CD14-positive monocyte (primary cell): ENCODE measurements around the gene DGCR6L. TPM values are rescaled to one million over a fixed set of nuclear protein-coding genes. Genes with fewer than 3 reads are reported as not detected.
"Not testable (repeated sequence)": the region's sequence is repeated elsewhere in the genome, so short reads cannot be mapped to it uniquely, and the experiment has no call there.

ENCODE experiments used
- DNase-seq, 3 donors: peaks; one replicate each; pipeline ENCODE4 v3.0.0-alpha.2; 2011 to 2022
- H2AFZ ChIP-seq: 2 replicates; pipeline ENCODE4 v1.6.0; 2012; ENCODE audit warnings: mild to moderate bottlenecking, low read depth, low read length, inconsistent platforms; ENCODE audit not compliant: insufficient read depth, poor library complexity, severe bottlenecking
- H3K27ac ChIP-seq, 2 donors: 1 replicate in 1 of 2; 2 replicates in 1 of 2; pipeline ENCODE4 v1.5.1; 2012 to 2013; ENCODE audit warnings: low read length in 2 of 2, control low read depth in 1 of 2, inconsistent platforms in 1 of 2, low read depth in 1 of 2, mild to moderate bottlenecking in 1 of 2
- H3K27me3 ChIP-seq, 2 donors: one replicate each; pipeline versions ENCODE4 v1.6.0 to v1.6.1; 2011 to 2013; ENCODE audit warnings: low read length in 2 of 2; ENCODE audit not compliant: control insufficient read depth in 2 of 2, insufficient read depth in 2 of 2
- H3K36me3 ChIP-seq, 2 donors: replicated peaks in 1 of 2; 1 replicate in 1 of 2; 2 replicates in 1 of 2; pipeline versions ENCODE4 v1.5.1 to v1.6.1; 2012 to 2013; ENCODE audit warnings: low read length in 2 of 2, control low read depth in 1 of 2, inconsistent platforms in 1 of 2, mild to moderate bottlenecking in 1 of 2; ENCODE audit not compliant: insufficient read depth in 2 of 2, control insufficient read depth in 1 of 2
- H3K4me1 ChIP-seq, 2 donors: 1 replicate in 1 of 2; 2 replicates in 1 of 2; pipeline versions ENCODE4 v1.5.1 to v1.6.1; 2012 to 2013; ENCODE audit warnings: low read length in 2 of 2, control low read depth in 1 of 2, inconsistent platforms in 1 of 2, mild to moderate bottlenecking in 1 of 2, moderate library complexity in 1 of 2; ENCODE audit not compliant: insufficient read depth in 2 of 2, control insufficient read depth in 1 of 2
- H3K4me2 ChIP-seq: replicated peaks from 2 replicates; pipeline ENCODE3; 2012; ENCODE audit warnings: low read length, moderate library complexity, mild to moderate bottlenecking; ENCODE audit not compliant: poor library complexity, severe bottlenecking; ENCODE audit errors: extremely low read depth
- H3K4me3 ChIP-seq, 3 experiments: fragments of 200-600 bp in 1 of 3; sonication (generic) in 1 of 3; replicated peaks in 1 of 3; 1 replicate in 2 of 3; 2 replicates in 1 of 3; pipeline ENCODE4 v1.5.1; 2011 to 2013; ENCODE audit warnings: low read length in 3 of 3, mild to moderate bottlenecking in 3 of 3, control low read depth in 2 of 3, low read depth in 2 of 3, inconsistent platforms in 1 of 3, moderate library complexity in 1 of 3
- H3K79me2 ChIP-seq: 2 replicates; pipeline ENCODE4 v1.6.0; 2012; ENCODE audit warnings: mild to moderate bottlenecking, control low read depth, inconsistent platforms, low read length, moderate library complexity; ENCODE audit not compliant: insufficient read depth
- H3K9ac ChIP-seq: 2 replicates; pipeline ENCODE4 v1.6.0; 2017; ENCODE audit warnings: low read length, mild to moderate bottlenecking; ENCODE audit not compliant: insufficient read depth, poor library complexity, severe bottlenecking
- H3K9me3 ChIP-seq, 2 donors: replicated peaks in 1 of 2; 1 replicate in 1 of 2; 2 replicates in 1 of 2; pipeline versions ENCODE4 v1.5.1 to v1.6.1; 2012 to 2013; ENCODE audit warnings: low read length in 2 of 2, control low read depth in 1 of 2; ENCODE audit not compliant: control insufficient read depth in 1 of 2, insufficient read depth in 1 of 2
- H4K20me1 ChIP-seq: 2 replicates; pipeline ENCODE4 v1.6.0; 2012; ENCODE audit warnings: mild to moderate bottlenecking, low read length, control low read depth, moderate library complexity; ENCODE audit not compliant: insufficient read depth
- H3K27ac Mint-ChIP-seq, 7 donors: one replicate each; pipeline ENCODE4 v1.8.0; 2020; ENCODE audit warnings: mild to moderate bottlenecking in 7 of 7, mixed read lengths in 7 of 7, moderate library complexity in 6 of 7, inconsistent platforms in 2 of 7
- H3K27me3 Mint-ChIP-seq, 3 donors: one replicate each; pipeline ENCODE4 v1.8.0; 2021 to 2022; ENCODE audit warnings: low read depth in 3 of 3, mild to moderate bottlenecking in 3 of 3, mixed read lengths in 3 of 3, moderate library complexity in 3 of 3, inconsistent platforms in 1 of 3
- H3K36me3 Mint-ChIP-seq, 2 donors: one replicate each; pipeline ENCODE4 v1.8.0; 2020; ENCODE audit warnings: mixed read lengths in 2 of 2, inconsistent platforms in 1 of 2, mild to moderate bottlenecking in 1 of 2
- H3K4me1 Mint-ChIP-seq: one replicate; pipeline ENCODE4 v1.8.0; 2020; ENCODE audit warnings: mild to moderate bottlenecking, mixed read lengths
- H3K4me3 Mint-ChIP-seq, 2 donors: one replicate each; pipeline ENCODE4 v1.8.0; 2020; ENCODE audit warnings: mild to moderate bottlenecking in 2 of 2, mixed read lengths in 2 of 2, moderate library complexity in 1 of 2
- H3K9me3 Mint-ChIP-seq, 7 donors: one replicate each; pipeline ENCODE4 v1.8.0; 2020 to 2022; ENCODE audit warnings: mixed read lengths in 7 of 7, mild to moderate bottlenecking in 6 of 7, moderate library complexity in 6 of 7, inconsistent platforms in 2 of 7
- CTCF ChIP-seq: fragments of 200-600 bp; IDR thresholded peaks from one replicate; pipeline ENCODE4 v1.8.0; 2022; ENCODE audit warnings: antibody characterized with exemption, mild to moderate bottlenecking
- WGBS: methylation state at CpG from one replicate; pipeline ENCODE4 v1.1.5; 2013; ENCODE audit warnings: missing lambda C conversion rate; ENCODE audit not compliant: insufficient coverage; 5-methylcytosine and 5-hydroxymethylcytosine counted together
- intact Hi-C, 2 donors: fragments of 100-400 bp; cut with micrococcal nuclease; formaldehyde crosslinking; loops; one replicate each; pipeline versions ENCODE4 v1.15.0 to v1.15.1; 2023
- polyA plus RNA-seq, 3 donors: library from polyadenylated mRNA; depleted of rRNA in 1 of 3; unstranded in 2 of 3; stranded (reverse) in 1 of 3; fragments of 300-500 nt in 2 of 3; fragments of >200 nt in 1 of 3; fragmentation: Illumina TruSeq in 2 of 3; gene quantifications; 1 replicate in 2 of 3; 2 replicates in 1 of 3; pipeline ENCODE4 v1.2.3, GENCODE V29; 2012 to 2021

Gene DGCR6L
- polyA plus RNA-seq, 3 donors = 33.0 to 62.8 (median 56.3) TPM

- no peak overlapping the region for H3K27ac ChIP-seq
- H3K4me3 ChIP-seq = no peak overlapping the region
- TF ChIP-seq CTCF = no peak
- Mint-ChIP-seq H3K27me3 (peaks cover 0 to 2% (median 0%) of the 10 kb centered on the region in 3 donors), H3K27ac (no peak overlapping the region), H3K4me3 (no peak overlapping the region), H3K4me1 (peaks cover 2% of the 10 kb centered on the region), H3K36me3 (no peaks in the 10 kb centered on the region), H3K9me3 (no peaks in the 10 kb centered on the region)
- no peak for DNase-seq
- H2AFZ ChIP-seq = no peak overlapping the region
- H3K27me3 ChIP-seq = no peaks in the 10 kb centered on the region
- H3K4me1 ChIP-seq = no peaks in the 10 kb centered on the region
- no peaks in the 10 kb centered on the region for H3K36me3 ChIP-seq
- H3K9me3 ChIP-seq = no peaks in the 10 kb centered on the region
- H4K20me1 ChIP-seq = no peaks in the 10 kb centered on the region
- 95% methylated on average over 9 of the region's 15 CpGs for WGBS
- intact Hi-C loops = loop anchor here (10.0 kb wide), 1 partner anchor 308 kb away; no protein-coding TSS in a partner anchor
- no peak overlapping the region for H3K4me2 ChIP-seq
- no peak overlapping the region for H3K9ac ChIP-seq
- no peaks in the 10 kb centered on the region for H3K79me2 ChIP-seq
Measured at GRCh38 chr22:20282901-20283673, 36.8 kb downstream of the DGCR6L start.

DNA sequence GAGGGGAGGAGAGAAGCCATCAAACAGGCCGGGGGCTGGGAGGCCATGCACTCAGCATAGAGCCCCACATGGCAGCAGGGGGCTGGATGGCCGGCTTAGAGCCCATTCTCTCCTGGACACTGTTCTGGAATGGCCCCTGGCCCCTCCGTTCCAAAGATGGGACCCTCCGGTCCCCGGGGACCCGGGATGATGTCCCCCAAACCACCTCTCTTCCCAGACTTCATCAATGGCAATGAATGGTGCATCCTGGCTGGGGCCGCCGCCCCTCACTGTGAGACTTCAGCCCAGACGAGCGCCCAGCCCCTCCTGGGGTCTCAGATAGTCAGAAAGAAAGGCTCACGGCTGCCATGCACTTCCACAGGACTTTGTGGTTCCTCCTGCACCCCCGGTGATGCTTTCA lies 38.0 kb downstream of the DGCR6L start:
- peak overlapping the region in 1 of 7 donors; percentile 77 for H3K27ac Mint-ChIP-seq
- Histone ChIP-seq H3K79me2 (no peaks in the 10 kb centered on the region), H3K9ac (no peak overlapping the region), H3K4me2 (no peak overlapping the region), H4K20me1 (no peaks in the 10 kb centered on the region), H3K27ac (no peak overlapping the region), H2AFZ (no peak overlapping the region), H3K27me3 (no peaks in the 10 kb centered on the region), H3K36me3 (no peaks in the 10 kb centered on the region), H3K9me3 (no peaks in the 10 kb centered on the region), H3K4me3 (no peak overlapping the region), H3K4me1 (no peaks in the 10 kb centered on the region)
- WGBS = 90% methylated on average over 9 of the region's 12 CpGs
- no peak for TF ChIP-seq CTCF
- no peak overlapping the region for H3K4me3 Mint-ChIP-seq
- DNase-seq = no peak
- no peaks in the 10 kb centered on the region for H3K36me3 Mint-ChIP-seq
- intact Hi-C loops = loop anchor here (10.0 kb wide), 1 partner anchor 307 kb away; no protein-coding TSS in a partner anchor
- peaks cover under 1% of the 10 kb centered on the region for H3K4me1 Mint-ChIP-seq
- peaks cover 0 to 2% (median 0%) of the 10 kb centered on the region in 3 donors for H3K27me3 Mint-ChIP-seq
- H3K9me3 Mint-ChIP-seq = no peaks in the 10 kb centered on the region

DNA sequence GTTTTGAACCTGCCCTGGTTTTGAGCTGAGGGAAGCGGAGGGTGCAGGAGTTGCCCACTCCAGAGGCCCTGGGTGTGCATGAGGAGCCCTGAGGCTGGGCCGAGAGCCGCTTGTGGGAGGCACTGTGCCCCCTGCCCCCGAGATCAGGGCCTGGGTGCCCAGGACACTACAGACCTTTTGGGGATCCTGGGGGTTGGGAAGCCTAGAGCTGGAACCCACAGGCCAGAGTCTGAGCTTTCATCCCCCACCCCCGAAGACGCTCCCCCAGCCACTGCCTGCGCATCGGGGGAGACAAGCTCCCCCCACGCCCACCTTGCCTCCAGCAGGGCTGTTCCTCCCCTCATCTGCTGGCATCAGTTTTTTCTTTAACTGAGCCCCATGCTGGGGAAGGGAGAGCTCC lies 38.4 kb downstream of the DGCR6L start:
- not testable (repeated sequence) for H3K27ac Mint-ChIP-seq, H3K9me3 Mint-ChIP-seq, H3K27me3 Mint-ChIP-seq, H2AFZ ChIP-seq, H3K27ac ChIP-seq, H3K79me2 ChIP-seq, H3K4me1 ChIP-seq, H3K9me3 ChIP-seq, H3K36me3 ChIP-seq, H3K4me2 ChIP-seq, H3K4me3 Mint-ChIP-seq, H3K27me3 ChIP-seq, DNase-seq, H3K36me3 Mint-ChIP-seq, H4K20me1 ChIP-seq, H3K9ac ChIP-seq, H3K4me1 Mint-ChIP-seq, H3K4me3 ChIP-seq
- intact Hi-C loops = loop anchor here (10.0 kb wide), 1 partner anchor 307 kb away; no protein-coding TSS in a partner anchor
- 67% methylated on average over 3 of the region's 9 CpGs for WGBS
